ENCODE measurements around the gene ANKRD17.

The ANKRD17 gene

DNA sequence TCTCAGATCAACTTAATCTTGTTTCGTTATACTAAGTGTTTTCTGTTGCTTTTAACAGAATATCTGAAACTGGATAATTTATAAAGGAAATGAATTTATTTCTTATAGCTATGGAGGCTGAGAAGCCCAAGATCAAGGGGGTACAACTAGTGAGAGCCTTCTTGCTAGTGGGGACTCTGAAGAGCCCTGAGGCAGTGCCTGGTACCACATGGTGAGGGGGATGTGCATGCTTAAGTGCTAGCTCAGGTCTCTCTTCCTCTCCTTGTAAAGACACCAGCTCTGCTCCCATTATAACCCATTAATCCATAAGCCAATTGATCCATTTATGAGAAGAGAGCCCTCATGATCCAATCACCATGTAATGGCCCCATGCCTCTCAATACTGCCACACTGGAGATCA is 207.0 kb downstream of the ANKRD17 start:
- H3K4me1 ChIP-seq (ENCODE audit: control insufficient read depth in 1 of 2, insufficient read depth in 2 of 2, low read length in 2 of 2), result no peaks in the 10 kb centered on the region
- H3K9me3 ChIP-seq (ENCODE audit: control insufficient read depth in 1 of 2, low read length in 2 of 2), result no peaks in the 10 kb centered on the region
- H3K27me3 ChIP-seq (ENCODE audit: low read depth, low read length), result no peaks in the 10 kb centered on the region
- peaks cover 17% of the 10 kb centered on the region in 2 donors for H3K36me3 ChIP-seq (ENCODE audit: control insufficient read depth in 1 of 2, insufficient read depth in 2 of 2, low read length in 2 of 2)
- no peak overlapping the region for H3K27ac ChIP-seq (ENCODE audit: low read length)
- H3K4me3 ChIP-seq (ENCODE audit: low read depth in 1 of 2, low read length in 2 of 2), result no peak overlapping the region

DNA sequence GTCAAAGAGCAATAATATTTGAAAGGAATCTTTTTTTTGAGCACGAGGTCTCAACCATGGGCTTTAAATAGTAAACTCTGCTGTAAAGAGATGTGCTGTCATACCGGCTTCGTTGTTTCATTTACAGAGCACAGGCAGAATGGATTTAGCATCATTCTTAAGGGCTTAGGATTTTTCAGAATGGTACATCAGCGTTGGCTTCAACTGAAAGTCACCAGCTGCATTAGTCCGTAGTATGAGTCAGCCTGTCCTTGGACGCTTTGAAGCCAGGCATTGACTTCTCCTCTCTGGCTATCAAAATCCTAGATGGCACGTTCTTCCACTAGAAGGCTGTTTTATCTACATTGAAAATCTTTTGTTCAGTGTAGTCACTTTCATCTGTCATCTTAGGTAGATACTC is 212.7 kb downstream of the ANKRD17 start:
- H3K4me3 ChIP-seq (ENCODE audit: low read depth in 1 of 2, low read length in 2 of 2), result no peak overlapping the region
- no peaks in the 10 kb centered on the region for H3K27me3 ChIP-seq (ENCODE audit: low read depth, low read length)
- H3K9me3 ChIP-seq (ENCODE audit: control insufficient read depth in 1 of 2, low read length in 2 of 2), result peaks cover 0 to 5% of the 10 kb centered on the region in 2 donors
- H3K27ac ChIP-seq (ENCODE audit: low read length), result no peak overlapping the region
- no peaks in the 10 kb centered on the region for H3K4me1 ChIP-seq (ENCODE audit: control insufficient read depth in 1 of 2, insufficient read depth in 2 of 2, low read length in 2 of 2)
- H3K36me3 ChIP-seq (ENCODE audit: control insufficient read depth in 1 of 2, insufficient read depth in 2 of 2, low read length in 2 of 2), result no peaks in the 10 kb centered on the region

DNA sequence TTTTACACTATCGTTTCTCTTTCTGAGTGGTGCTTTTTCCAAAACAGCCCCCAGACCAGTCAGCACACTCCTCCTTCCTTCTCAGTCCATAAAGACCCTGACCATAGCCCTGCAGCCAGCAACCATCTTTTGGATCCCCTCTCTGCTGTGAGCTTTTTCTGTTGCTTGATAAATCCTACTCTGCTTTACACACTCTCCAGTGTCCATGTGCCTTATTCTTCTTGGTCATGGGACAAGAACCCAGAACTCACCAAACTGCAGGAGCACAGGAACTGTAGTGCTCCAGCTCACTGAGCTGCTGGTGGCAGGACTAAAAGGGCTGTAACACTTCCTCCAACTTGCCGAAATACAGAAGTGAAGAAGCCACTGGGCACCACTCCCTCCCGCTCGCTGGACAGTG is 221.5 kb downstream of the ANKRD17 start:
- H3K27ac ChIP-seq (ENCODE audit: low read length), result no peak overlapping the region
- no peak overlapping the region for H3K4me3 ChIP-seq (ENCODE audit: low read depth in 1 of 2, low read length in 2 of 2)
- no peaks in the 10 kb centered on the region for H3K4me1 ChIP-seq (ENCODE audit: control insufficient read depth in 1 of 2, insufficient read depth in 2 of 2, low read length in 2 of 2)
- no peaks in the 10 kb centered on the region for H3K27me3 ChIP-seq (ENCODE audit: low read depth, low read length)
- H3K9me3 ChIP-seq (ENCODE audit: control insufficient read depth in 1 of 2, low read length in 2 of 2), result peaks cover 0 to 10% of the 10 kb centered on the region in 2 donors
- H3K36me3 ChIP-seq (ENCODE audit: control insufficient read depth in 1 of 2, insufficient read depth in 2 of 2, low read length in 2 of 2), result no peaks in the 10 kb centered on the region

GRCh38 chr4:73036123-73036522 is 222.5 kb downstream of the ANKRD17 start:
- H3K27me3 ChIP-seq (ENCODE audit: low read depth, low read length), result no peaks in the 10 kb centered on the region
- H3K27ac ChIP-seq (ENCODE audit: low read length), result no peak overlapping the region
- H3K9me3 ChIP-seq (ENCODE audit: control insufficient read depth in 1 of 2, low read length in 2 of 2), result peaks cover 0 to 10% of the 10 kb centered on the region in 2 donors
- H3K4me3 ChIP-seq (ENCODE audit: low read depth in 1 of 2, low read length in 2 of 2), result no peak overlapping the region
- no peaks in the 10 kb centered on the region for H3K4me1 ChIP-seq (ENCODE audit: control insufficient read depth in 1 of 2, insufficient read depth in 2 of 2, low read length in 2 of 2)
- no peaks in the 10 kb centered on the region for H3K36me3 ChIP-seq (ENCODE audit: control insufficient read depth in 1 of 2, insufficient read depth in 2 of 2, low read length in 2 of 2)

DNA sequence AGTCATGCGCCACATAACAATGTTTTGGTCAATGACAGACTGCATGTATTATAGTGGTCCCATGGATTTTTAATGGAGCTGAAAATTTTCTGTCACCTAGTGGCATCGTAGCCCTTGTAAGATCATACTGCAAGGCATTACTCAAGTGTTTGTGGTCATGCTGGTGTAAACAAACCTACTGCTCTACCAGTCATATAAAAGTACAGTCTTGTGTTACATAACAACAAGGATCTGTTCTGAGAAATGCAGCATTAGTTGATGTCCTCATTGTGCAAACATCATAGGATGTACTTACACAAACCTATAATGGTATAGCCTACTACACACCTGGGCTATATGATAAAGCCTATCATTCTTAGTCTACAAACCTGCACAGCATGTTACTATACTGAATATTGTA is 223.7 kb downstream of the ANKRD17 start:
- no peaks in the 10 kb centered on the region for H3K36me3 ChIP-seq (ENCODE audit: control insufficient read depth in 1 of 2, insufficient read depth in 2 of 2, low read length in 2 of 2)
- no peak overlapping the region for H3K27ac ChIP-seq (ENCODE audit: low read length)
- no peak overlapping the region for H3K4me3 ChIP-seq (ENCODE audit: low read depth in 1 of 2, low read length in 2 of 2)
- peaks cover 0 to 10% of the 10 kb centered on the region in 2 donors for H3K9me3 ChIP-seq (ENCODE audit: control insufficient read depth in 1 of 2, low read length in 2 of 2)
- no peaks in the 10 kb centered on the region for H3K27me3 ChIP-seq (ENCODE audit: low read depth, low read length)
- no peaks in the 10 kb centered on the region for H3K4me1 ChIP-seq (ENCODE audit: control insufficient read depth in 1 of 2, insufficient read depth in 2 of 2, low read length in 2 of 2)

DNA sequence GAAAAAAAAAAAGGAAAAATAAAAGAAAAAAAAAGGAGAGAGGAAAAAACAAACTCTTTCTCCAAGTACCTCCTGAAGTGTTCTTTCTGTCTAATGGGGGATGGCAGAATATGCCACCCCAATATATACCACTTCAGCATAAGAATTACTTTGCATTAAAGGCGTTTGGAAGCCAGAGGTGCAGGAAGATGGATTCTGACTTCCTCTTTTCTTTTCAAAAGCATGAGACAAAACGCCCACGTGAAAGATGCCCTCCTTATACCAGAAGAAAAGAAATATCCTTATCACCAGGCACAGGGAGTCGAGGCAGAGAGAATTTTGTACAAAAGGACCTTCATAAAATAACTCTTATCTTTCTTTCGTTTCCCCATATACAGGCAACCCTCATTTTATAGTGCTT is 230.0 kb downstream of the ANKRD17 start:
- H3K27me3 ChIP-seq (ENCODE audit: low read depth, low read length), result no peaks in the 10 kb centered on the region
- H3K4me3 ChIP-seq (ENCODE audit: low read depth in 1 of 2, low read length in 2 of 2), result no peak overlapping the region
- no peaks in the 10 kb centered on the region for H3K36me3 ChIP-seq (ENCODE audit: control insufficient read depth in 1 of 2, insufficient read depth in 2 of 2, low read length in 2 of 2)
- H3K27ac ChIP-seq (ENCODE audit: low read length), result no peak overlapping the region
- no peaks in the 10 kb centered on the region for H3K4me1 ChIP-seq (ENCODE audit: control insufficient read depth in 1 of 2, insufficient read depth in 2 of 2, low read length in 2 of 2)
- H3K9me3 ChIP-seq (ENCODE audit: control insufficient read depth in 1 of 2, low read length in 2 of 2), result no peaks in the 10 kb centered on the region

All from muscle layer of duodenum (tissue), 2 donors.